ENCODE data around the gene ZNF638.
A peak's percentile ranks its signal among the peaks of the same experiment; 100 is the strongest.

ZNF638 gene

GRCh38 chr2:71463342-71463654 is 131.7 kb downstream of the ZNF638 start:
- no peak for TF ChIP-seq YY1 (IDR thresholded peaks at IDR 0.05; ENCODE audit: low read depth)
- TF ChIP-seq EP300 (IDR thresholded peaks at IDR 0.05; ENCODE audit: borderline replicate concordance) = no peak
- no peak for TF ChIP-seq TAF1 (IDR thresholded peaks at IDR 0.05; ENCODE audit: low read depth)
- no peak for TF ChIP-seq CEBPB (IDR thresholded peaks at IDR 0.05)
- no peak for TF ChIP-seq CREB1 (IDR thresholded peaks at IDR 0.05; ENCODE audit: low read depth)
- no peak for TF ChIP-seq EGR1 (IDR thresholded peaks at IDR 0.05)
- TF ChIP-seq TCF12 (IDR thresholded peaks at IDR 0.05; ENCODE audit: low read depth) = no peak
- no peak for TF ChIP-seq ZBTB7A (IDR thresholded peaks at IDR 0.05; ENCODE audit: low read depth)
- no peak for TF ChIP-seq USF1 (IDR thresholded peaks at IDR 0.05)
- TF ChIP-seq, protein P1, sequence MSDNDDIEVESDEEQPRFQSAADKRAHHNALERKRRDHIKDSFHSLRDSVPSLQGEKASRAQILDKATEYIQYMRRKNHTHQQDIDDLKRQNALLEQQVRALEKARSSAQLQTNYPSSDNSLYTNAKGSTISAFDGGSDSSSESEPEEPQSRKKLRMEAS (IDR thresholded peaks at IDR 0.05) = no peak
- TF ChIP-seq FOXM1 (IDR thresholded peaks at IDR 0.05; ENCODE audit: borderline replicate concordance, low read depth) = no peak
- no peak for TF ChIP-seq RAD21 (IDR thresholded peaks at IDR 0.05; ENCODE audit: low read depth)
- TF ChIP-seq TEAD4 (IDR thresholded peaks at IDR 0.05) = no peak
- TF ChIP-seq, protein P2, sequence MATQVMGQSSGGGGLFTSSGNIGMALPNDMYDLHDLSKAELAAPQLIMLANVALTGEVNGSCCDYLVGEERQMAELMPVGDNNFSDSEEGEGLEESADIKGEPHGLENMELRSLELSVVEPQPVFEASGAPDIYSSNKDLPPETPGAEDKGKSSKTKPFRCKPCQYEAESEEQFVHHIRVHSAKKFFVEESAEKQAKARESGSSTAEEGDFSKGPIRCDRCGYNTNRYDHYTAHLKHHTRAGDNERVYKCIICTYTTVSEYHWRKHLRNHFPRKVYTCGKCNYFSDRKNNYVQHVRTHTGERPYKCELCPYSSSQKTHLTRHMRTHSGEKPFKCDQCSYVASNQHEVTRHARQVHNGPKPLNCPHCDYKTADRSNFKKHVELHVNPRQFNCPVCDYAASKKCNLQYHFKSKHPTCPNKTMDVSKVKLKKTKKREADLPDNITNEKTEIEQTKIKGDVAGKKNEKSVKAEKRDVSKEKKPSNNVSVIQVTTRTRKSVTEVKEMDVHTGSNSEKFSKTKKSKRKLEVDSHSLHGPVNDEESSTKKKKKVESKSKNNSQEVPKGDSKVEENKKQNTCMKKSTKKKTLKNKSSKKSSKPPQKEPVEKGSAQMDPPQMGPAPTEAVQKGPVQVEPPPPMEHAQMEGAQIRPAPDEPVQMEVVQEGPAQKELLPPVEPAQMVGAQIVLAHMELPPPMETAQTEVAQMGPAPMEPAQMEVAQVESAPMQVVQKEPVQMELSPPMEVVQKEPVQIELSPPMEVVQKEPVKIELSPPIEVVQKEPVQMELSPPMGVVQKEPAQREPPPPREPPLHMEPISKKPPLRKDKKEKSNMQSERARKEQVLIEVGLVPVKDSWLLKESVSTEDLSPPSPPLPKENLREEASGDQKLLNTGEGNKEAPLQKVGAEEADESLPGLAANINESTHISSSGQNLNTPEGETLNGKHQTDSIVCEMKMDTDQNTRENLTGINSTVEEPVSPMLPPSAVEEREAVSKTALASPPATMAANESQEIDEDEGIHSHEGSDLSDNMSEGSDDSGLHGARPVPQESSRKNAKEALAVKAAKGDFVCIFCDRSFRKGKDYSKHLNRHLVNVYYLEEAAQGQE (IDR thresholded peaks at IDR 0.05; ENCODE audit: low read depth) = no peak
- no peak for TF ChIP-seq NFIC (IDR thresholded peaks at IDR 0.05)

GRCh38 chr2:71464389-71464788 is 132.8 kb downstream of the ZNF638 start:
- TF ChIP-seq ZBTB7A (IDR thresholded peaks at IDR 0.05; ENCODE audit: low read depth) = no peak

GRCh38 chr2:71465356-71465755 is 133.8 kb downstream of the ZNF638 start:
- TF ChIP-seq FOXM1 (IDR thresholded peaks at IDR 0.05; ENCODE audit: borderline replicate concordance, low read depth) (no peak), CEBPB (IDR thresholded peaks at IDR 0.05) (no peak), EP300 (IDR thresholded peaks at IDR 0.05; ENCODE audit: borderline replicate concordance) (no peak), NFIC (IDR thresholded peaks at IDR 0.05) (no peak), TEAD4 (IDR thresholded peaks at IDR 0.05) (no peak), USF1 (IDR thresholded peaks at IDR 0.05) (no peak), RAD21 (IDR thresholded peaks at IDR 0.05; ENCODE audit: low read depth) (no peak)

DNA sequence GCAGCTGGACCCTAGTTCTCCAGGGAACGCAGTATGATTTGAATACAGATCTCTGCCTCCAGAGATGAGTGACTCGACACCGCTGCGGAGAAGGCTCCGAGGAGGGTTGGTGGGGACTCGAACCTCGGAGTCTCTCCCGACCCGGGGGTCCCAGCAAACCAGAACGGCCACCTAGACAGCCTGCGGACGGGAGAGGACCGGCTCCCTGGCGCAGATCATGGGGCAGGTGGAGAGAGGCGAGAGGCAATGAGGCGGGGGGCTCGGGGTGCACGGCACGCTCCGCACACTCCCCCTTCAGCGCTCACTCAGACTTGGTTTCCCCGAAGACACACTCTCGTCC is 134.3 kb downstream of the ZNF638 start:
- TF ChIP-seq, protein P2 (IDR thresholded peaks at IDR 0.05; ENCODE audit: low read depth) = no peak
- TF ChIP-seq RAD21 (IDR thresholded peaks at IDR 0.05; ENCODE audit: low read depth) (no peak), CREB1 (IDR thresholded peaks at IDR 0.05; ENCODE audit: low read depth) (no peak), USF1 (IDR thresholded peaks at IDR 0.05) (no peak), TCF12 (IDR thresholded peaks at IDR 0.05; ENCODE audit: low read depth) (no peak), TEAD4 (IDR thresholded peaks at IDR 0.05) (no peak), EGR1 (IDR thresholded peaks at IDR 0.05) (no peak), NFIC (IDR thresholded peaks at IDR 0.05) (no peak), YY1 (IDR thresholded peaks at IDR 0.05; ENCODE audit: low read depth) (no peak), FOXM1 (IDR thresholded peaks at IDR 0.05; ENCODE audit: borderline replicate concordance, low read depth) (no peak), TAF1 (IDR thresholded peaks at IDR 0.05; ENCODE audit: low read depth) (no peak), CEBPB (IDR thresholded peaks at IDR 0.05) (no peak), EP300 (IDR thresholded peaks at IDR 0.05; ENCODE audit: borderline replicate concordance) (no peak), ZBTB7A (IDR thresholded peaks at IDR 0.05; ENCODE audit: low read depth) (no peak)
- TF ChIP-seq, protein P1 (IDR thresholded peaks at IDR 0.05) = no peak

- TF ChIP-seq, protein P1 (IDR thresholded peaks at IDR 0.05) = peak; percentile 29; the same call in 1 of the 2 replicates
- TF ChIP-seq ZBTB7A (IDR thresholded peaks at IDR 0.05; ENCODE audit: low read depth) (peak; percentile 57), CEBPB (IDR thresholded peaks at IDR 0.05) (no peak), TCF12 (IDR thresholded peaks at IDR 0.05; ENCODE audit: low read depth) (0 out of 2 replicates have a peak, but pooled peaks have one; percentile 27)
These were observed 135.0 kb downstream of the ZNF638 start for GRCh38 chr2:71466301-71467179.
